ENCODE measurements around the gene RNF2. TPM values are rescaled to one million over a fixed set of nuclear protein-coding genes. Genes with fewer than 3 reads are reported as not detected.

The RNF2 gene
- total RNA-seq, 1 donor from 2014 or later = 11.6 TPM

- Histone ChIP-seq H3K27ac (replicated peaks) (no peak overlapping the region), H3K36me3 (peaks cover 87% of the 10 kb centered on the region)
- intact Hi-C loops (cut with micrococcal nuclease) = no loop called here
These were observed 92.7 kb downstream of the RNF2 start for GRCh38 chr1:185137896-185138545.

GRCh38 chr1:185139246-185139645 lies 93.9 kb downstream of the RNF2 start:
- Histone ChIP-seq H3K4me3 (no peak overlapping the region), H3K4me1 (no peaks in the 10 kb centered on the region), H3K9me3 (replicated peaks) (no peaks in the 10 kb centered on the region), H3K27me3 (ENCODE audit: low read depth) (no peaks in the 10 kb centered on the region), H3K27ac (replicated peaks) (no peak overlapping the region), H3K36me3 (peaks cover 87% of the 10 kb centered on the region)
- DNase-seq = no peak
- no peak for TF ChIP-seq CTCF (IDR thresholded peaks at IDR 0.05; ENCODE audit: borderline replicate concordance)
- intact Hi-C loops (cut with micrococcal nuclease) = no loop called here

More at GRCh38 chr1:185137896-185138545, 92.7 kb downstream of the RNF2 start:
- Histone ChIP-seq H3K9me3 (replicated peaks) (no peaks in the 10 kb centered on the region), H3K27me3 (ENCODE audit: low read depth) (no peaks in the 10 kb centered on the region), H3K4me1 (no peaks in the 10 kb centered on the region), H3K4me3 (no peak overlapping the region)
- no peak for TF ChIP-seq CTCF (IDR thresholded peaks at IDR 0.05; ENCODE audit: borderline replicate concordance)
- no peak for DNase-seq

- Histone ChIP-seq H3K9me3 (replicated peaks) (no peaks in the 10 kb centered on the region), H3K36me3 (peaks cover 90% of the 10 kb centered on the region)
These were observed 98.9 kb downstream of the RNF2 start for GRCh38 chr1:185144233-185144632.

GRCh38 chr1:185151215-185151614 lies 105.9 kb downstream of the RNF2 start:
- DNase-seq = no peak
- no peaks in the 10 kb centered on the region for H3K9me3 ChIP-seq (replicated peaks)
- intact Hi-C loops (cut with micrococcal nuclease) = no loop called here
- H3K4me3 ChIP-seq = no peak overlapping the region
- TF ChIP-seq CTCF (IDR thresholded peaks at IDR 0.05; ENCODE audit: borderline replicate concordance) = no peak
- H3K4me1 ChIP-seq = peaks cover 39% of the 10 kb centered on the region
- H3K27me3 ChIP-seq (ENCODE audit: low read depth) = no peaks in the 10 kb centered on the region
- H3K36me3 ChIP-seq = peaks cover 52% of the 10 kb centered on the region
- no peak overlapping the region for H3K27ac ChIP-seq (replicated peaks)

More at GRCh38 chr1:185144233-185144632, 98.9 kb downstream of the RNF2 start:
- no peak for TF ChIP-seq CTCF (IDR thresholded peaks at IDR 0.05; ENCODE audit: borderline replicate concordance)
- Histone ChIP-seq H3K27ac (replicated peaks) (no peak overlapping the region), H3K27me3 (ENCODE audit: low read depth) (no peaks in the 10 kb centered on the region), H3K4me1 (no peaks in the 10 kb centered on the region), H3K4me3 (no peak overlapping the region)
- DNase-seq = no peak
- intact Hi-C loops (cut with micrococcal nuclease) = no loop called here

Other genes starting within 250 kb of the RNF2 start
- gene NIBAN1, start 71.0 kb upstream of the RNF2 start, total RNA-seq = 248 TPM
- gene TRMT1L, start 111.4 kb downstream of the RNF2 start, total RNA-seq = 26.1 TPM
- gene SWT1, start 111.6 kb downstream of the RNF2 start, total RNA-seq = 7.4 TPM